ENCODE data around the gene IL5RA.

GRCh38 chr3:3157484-3157883 lies 47.3 kb upstream of the IL5RA start:
- TF ChIP-seq CTCF (IDR thresholded peaks at IDR 0.05) (no peak), TCF7L2 (IDR thresholded peaks at IDR 0.05; ENCODE audit: low read depth, low read length) (no peak), REST (IDR thresholded peaks at IDR 0.05; ENCODE audit: insufficient read depth in 1 of 2, low read depth in 2 of 2, low read length in 1 of 2) (no peak)

Data from Panc1 (cell line).